Type B pancreatic cell (in vitro differentiated cells): ENCODE data around the gene ACSS3. TPM values are rescaled to one million over a fixed set of nuclear protein-coding genes. Genes with fewer than 3 reads are reported as not detected.
A peak's percentile ranks its signal among the peaks of the same experiment; 100 is the strongest.

Experiments
- DNase-seq: peaks from one replicate; pipeline ENCODE4 v3.0.0; 2021; ENCODE audit warnings: mixed read lengths; ENCODE audit not compliant: unreplicated experiment; ENCODE audit errors: extremely low spot score
- H3K27ac Mint-ChIP-seq: 2 replicates; pipeline ENCODE4 v1.8.0; 2021; ENCODE audit warnings: mild to moderate bottlenecking, mixed read lengths
- H3K27me3 Mint-ChIP-seq: 2 replicates; pipeline ENCODE4 v1.8.0; 2021; ENCODE audit warnings: mixed read lengths
- H3K36me3 Mint-ChIP-seq: 2 replicates; pipeline ENCODE4 v1.8.0; 2021; ENCODE audit warnings: mixed read lengths
- H3K4me1 Mint-ChIP-seq: one replicate; pipeline ENCODE4 v1.8.0; 2021; ENCODE audit warnings: mixed read lengths; ENCODE audit not compliant: unreplicated experiment
- H3K4me3 Mint-ChIP-seq: 2 replicates; pipeline ENCODE4 v1.8.0; 2021; ENCODE audit warnings: mild to moderate bottlenecking, mixed read lengths
- H3K9me3 Mint-ChIP-seq: 2 replicates; pipeline ENCODE4 v1.8.0; 2021; ENCODE audit warnings: mixed read lengths
- CTCF ChIP-seq: fragments of 200-600 bp; sonication (generic); conservative IDR thresholded peaks from 2 replicates; pipeline ENCODE4 v1.5.0; 2021; ENCODE audit warnings: antibody characterized with exemption, mild to moderate bottlenecking
- total RNA-seq: library from RNA; stranded (reverse); gene quantifications from 2 replicates; pipeline ENCODE4 v1.2.1, GENCODE V29; 2021; ENCODE audit warnings: low replicate concordance

ACSS3 gene
- total RNA-seq, 1 donor from 2014 or later = 28.0 TPM

GRCh38 chr12:81255947-81256346 lies 178.1 kb downstream of the ACSS3 start:
- no peaks in the 10 kb centered on the region for H3K27me3 Mint-ChIP-seq
- peak overlapping the region; percentile 5 for H3K27ac Mint-ChIP-seq
- no peak overlapping the region for H3K4me3 Mint-ChIP-seq
- H3K36me3 Mint-ChIP-seq = peaks cover 4% of the 10 kb centered on the region
- peaks cover 29% of the 10 kb centered on the region for H3K4me1 Mint-ChIP-seq
- H3K9me3 Mint-ChIP-seq = no peaks in the 10 kb centered on the region
- DNase-seq = no peak
- no peak for TF ChIP-seq CTCF

- Mint-ChIP-seq H3K27me3 (no peaks in the 10 kb centered on the region), H3K4me1 (peaks cover 29% of the 10 kb centered on the region), H3K9me3 (no peaks in the 10 kb centered on the region), H3K36me3 (peaks cover 4% of the 10 kb centered on the region), H3K27ac (no peak overlapping the region), H3K4me3 (no peak overlapping the region)
- TF ChIP-seq CTCF = peak; percentile 81
- no peak for DNase-seq
Measured at GRCh38 chr12:81257947-81258551, 180.2 kb downstream of the ACSS3 start.

GRCh38 chr12:81259360-81259759 lies 181.5 kb downstream of the ACSS3 start:
- TF ChIP-seq CTCF = no peak
- Mint-ChIP-seq H3K9me3 (no peaks in the 10 kb centered on the region), H3K4me1 (peaks cover 25% of the 10 kb centered on the region), H3K27ac (no peak overlapping the region), H3K36me3 (peaks cover 4% of the 10 kb centered on the region), H3K27me3 (no peaks in the 10 kb centered on the region), H3K4me3 (no peak overlapping the region)
- DNase-seq = no peak

- TF ChIP-seq CTCF = no peak
- H3K4me3 Mint-ChIP-seq = no peak overlapping the region
- peaks cover 14% of the 10 kb centered on the region for H3K4me1 Mint-ChIP-seq
- H3K27me3 Mint-ChIP-seq = no peaks in the 10 kb centered on the region
- no peak for DNase-seq
- no peaks in the 10 kb centered on the region for H3K9me3 Mint-ChIP-seq
- H3K36me3 Mint-ChIP-seq = no peaks in the 10 kb centered on the region
- no peak overlapping the region for H3K27ac Mint-ChIP-seq
Measured at GRCh38 chr12:81261508-81262207, 183.8 kb downstream of the ACSS3 start.

- no peak for TF ChIP-seq CTCF
Measured at GRCh38 chr12:81263072-81263471, 185.2 kb downstream of the ACSS3 start.

More at GRCh38 chr12:81263072-81263471, 185.2 kb downstream of the ACSS3 start:
- Mint-ChIP-seq H3K27me3 (no peaks in the 10 kb centered on the region), H3K4me3 (no peak overlapping the region), H3K27ac (no peak overlapping the region), H3K4me1 (peaks cover 5% of the 10 kb centered on the region), H3K36me3 (no peaks in the 10 kb centered on the region), H3K9me3 (no peaks in the 10 kb centered on the region)
- no peak for DNase-seq
